HT1080 (cell line): Measurements from ENCODE around the gene SLC9A8. TPM values are rescaled to one million over a fixed set of nuclear protein-coding genes. Genes with fewer than 3 reads are reported as not detected.

Source experiments
- DNase-seq: peaks from one replicate; pipeline ENCODE4 v3.0.0-alpha.2; 2015; ENCODE audit warnings: low read depth
- total RNA-seq: library from RNA; depleted of rRNA; stranded (reverse); fragments of >200 nt; shearing (Covaris generic); gene quantifications from 2 replicates; pipeline ENCODE4 v1.2.3, GENCODE V29; 2014

SLC9A8 gene
- total RNA-seq, 1 experiment from 2014 or later = 9.0 TPM

GRCh38 chr20:49915380-49916145 lies 102.9 kb downstream of the SLC9A8 start, which contains the start of gene SPATA2:
Gene SPATA2 (minus strand): TSS chr20:49915529. CDS start chr20:49908490, 7,039 bp downstream.
- peak; percentile 93 for DNase-seq

- peak; percentile 59 for DNase-seq
Observed at GRCh38 chr20:49916146-49917002, 103.7 kb downstream of the SLC9A8 start.

- no peak for DNase-seq
Observed at GRCh38 chr20:49918446-49918845, 105.8 kb downstream of the SLC9A8 start.

DNA sequence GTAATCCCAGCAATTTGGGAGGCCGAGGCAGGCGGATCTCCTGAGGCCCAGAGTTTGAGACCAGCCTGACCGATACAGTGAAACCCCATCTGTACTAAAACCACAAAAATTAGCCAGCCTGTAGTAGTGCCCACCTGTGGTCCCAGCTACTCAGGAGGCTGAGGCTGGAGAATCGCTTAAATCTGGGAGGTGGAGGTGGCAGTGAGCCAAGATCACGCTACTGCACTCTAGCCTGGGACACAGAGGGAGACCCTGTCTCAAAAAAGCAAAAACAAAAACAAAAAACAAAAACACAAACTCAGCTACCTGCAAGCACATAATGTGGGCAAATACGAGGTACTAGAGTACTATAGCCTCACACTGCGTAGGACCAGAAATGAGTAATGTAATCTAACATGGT lies 106.4 kb downstream of the SLC9A8 start:
- no peak for DNase-seq

GRCh38 chr20:49919461-49919860 lies 106.8 kb downstream of the SLC9A8 start:
- DNase-seq = no peak

DNA sequence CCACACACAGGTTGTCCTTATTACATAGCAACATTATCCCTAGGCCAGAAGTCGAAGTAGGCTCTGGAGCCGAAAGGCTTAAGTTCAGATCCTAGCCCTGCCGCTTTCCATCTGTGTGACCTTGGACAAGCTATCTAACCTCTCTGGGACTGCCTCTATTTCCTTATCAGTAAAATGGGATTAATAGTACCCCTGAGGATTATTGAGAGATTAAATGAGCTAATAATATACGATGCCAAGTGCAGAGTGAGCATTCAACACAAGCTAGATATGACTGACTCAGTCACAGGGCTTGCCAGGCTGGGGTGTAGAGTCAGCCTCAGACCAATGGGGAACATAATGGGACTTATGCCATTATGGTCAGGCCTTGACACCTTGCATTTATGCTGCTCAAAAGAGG lies 111.6 kb downstream of the SLC9A8 start:
- no peak for DNase-seq

- DNase-seq = no peak
Observed at GRCh38 chr20:49925901-49926454, 113.3 kb downstream of the SLC9A8 start.

- peak; percentile 82 for DNase-seq
Observed at GRCh38 chr20:49928411-49929141, 115.9 kb downstream of the SLC9A8 start.

GRCh38 chr20:49929142-49929494 lies 116.5 kb downstream of the SLC9A8 start:
- no peak for DNase-seq

DNA sequence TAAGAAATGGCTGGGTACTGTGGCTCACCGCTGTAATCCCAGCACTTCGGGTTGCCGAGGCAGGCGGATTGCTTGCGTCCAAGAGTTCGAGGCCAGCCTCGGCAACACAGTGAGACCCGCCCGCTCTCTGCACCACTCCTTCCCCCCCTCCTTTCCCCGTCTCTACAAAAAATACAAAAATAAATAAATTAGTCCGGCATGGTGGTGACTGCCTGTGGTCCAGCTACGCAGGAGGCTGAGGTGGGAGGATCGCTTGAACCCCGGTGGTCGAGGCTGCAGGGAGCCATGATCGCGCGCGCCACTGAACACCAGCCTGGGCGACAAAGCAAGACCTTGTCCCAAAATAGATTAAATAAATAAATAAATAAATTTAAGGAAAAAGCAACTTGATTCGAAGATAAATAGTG lies 123.1 kb downstream of the SLC9A8 start:
- no peak for DNase-seq

DNA sequence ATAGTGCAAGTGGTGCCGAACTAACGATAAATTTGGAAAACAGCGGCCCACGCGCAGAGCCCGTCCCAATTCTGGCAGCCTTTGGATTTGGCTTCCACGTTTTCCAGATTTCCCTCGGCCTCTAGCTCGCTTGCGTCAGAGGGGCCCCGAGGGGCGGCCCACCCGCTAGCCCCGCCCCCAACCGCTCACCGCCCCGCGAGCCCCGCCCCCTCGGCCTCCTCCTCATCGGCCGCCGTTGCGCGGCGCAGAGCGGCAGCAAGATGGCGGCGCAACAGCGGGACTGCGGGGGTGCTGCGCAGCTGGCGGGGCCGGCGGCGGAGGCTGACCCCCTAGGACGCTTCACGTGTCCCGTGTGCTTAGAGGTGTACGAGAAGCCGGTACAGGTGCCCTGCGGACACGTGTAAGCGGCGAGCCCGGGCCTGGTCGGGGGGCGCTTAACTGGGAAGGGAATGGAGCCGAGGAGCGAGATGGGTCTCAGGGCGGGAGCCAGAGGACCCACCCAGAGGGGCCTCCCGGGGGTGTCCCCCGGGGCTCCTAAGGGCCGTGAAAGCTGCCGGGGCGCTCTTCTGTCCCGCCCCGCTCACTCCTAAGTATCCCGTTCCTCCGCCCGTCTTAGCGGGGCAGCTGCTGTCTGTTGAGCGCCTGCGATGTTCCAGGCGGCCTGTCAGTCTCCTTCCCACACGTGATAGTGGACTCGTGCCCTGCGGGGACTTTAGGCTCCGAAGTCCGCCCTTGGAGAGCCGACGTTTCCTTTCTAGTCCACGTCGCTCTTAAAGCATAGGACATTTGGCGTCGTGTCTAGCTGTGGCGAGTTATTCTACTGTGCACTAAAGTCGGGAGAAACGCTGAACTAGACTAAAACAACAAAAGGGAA lies 123.8 kb downstream of the SLC9A8 start, which contains the start of gene RNF114:
RNF114 (plus strand) TSS at position 245 of the 874 bp plus-strand sequence; CDS start at position 261, 16 bp downstream.
- DNase-seq = peak; percentile 54

DNA sequence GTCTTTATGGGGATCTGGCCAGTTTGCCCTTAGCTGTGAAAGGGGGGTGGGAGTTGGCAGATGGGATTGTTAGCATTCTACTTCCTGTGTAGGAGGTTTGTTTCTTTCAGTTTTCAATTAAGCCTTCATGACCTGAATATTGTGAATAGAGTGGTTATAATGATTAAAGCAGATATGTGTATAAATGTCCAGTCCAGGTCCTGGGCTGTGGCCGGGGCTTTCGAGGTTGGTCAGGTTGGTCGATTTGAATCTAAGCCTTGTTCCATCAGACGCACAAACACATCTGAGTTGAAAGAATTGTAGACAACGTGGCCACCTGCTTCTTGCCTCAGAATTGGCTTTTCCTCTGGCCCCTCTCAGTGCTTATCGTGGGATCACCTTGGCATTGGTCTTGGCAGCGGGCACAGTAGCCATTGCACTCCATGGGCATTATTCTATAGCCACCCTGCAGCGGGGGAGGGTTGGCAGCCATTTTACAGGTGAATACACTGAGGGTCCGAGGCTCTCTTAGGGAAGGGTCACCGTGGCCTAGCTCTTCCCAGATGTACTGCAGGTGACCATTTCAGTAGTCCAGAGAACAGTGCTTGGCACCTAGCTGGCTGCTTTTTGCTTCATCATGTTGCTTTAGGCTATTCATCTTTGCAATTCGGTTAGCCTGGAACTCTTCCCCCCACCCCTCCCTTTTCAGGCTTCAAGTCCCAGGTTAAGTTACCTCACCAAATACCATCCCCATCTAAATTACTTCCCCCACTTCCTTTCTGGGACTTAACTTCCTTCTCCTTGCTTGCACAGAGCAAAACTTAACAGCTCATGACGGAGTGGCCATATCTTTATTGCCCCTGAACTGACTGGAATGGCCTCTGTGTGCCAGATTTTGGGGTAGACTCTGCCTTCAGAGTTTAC lies 124.7 kb downstream of the SLC9A8 start:
- no peak for DNase-seq

DNA sequence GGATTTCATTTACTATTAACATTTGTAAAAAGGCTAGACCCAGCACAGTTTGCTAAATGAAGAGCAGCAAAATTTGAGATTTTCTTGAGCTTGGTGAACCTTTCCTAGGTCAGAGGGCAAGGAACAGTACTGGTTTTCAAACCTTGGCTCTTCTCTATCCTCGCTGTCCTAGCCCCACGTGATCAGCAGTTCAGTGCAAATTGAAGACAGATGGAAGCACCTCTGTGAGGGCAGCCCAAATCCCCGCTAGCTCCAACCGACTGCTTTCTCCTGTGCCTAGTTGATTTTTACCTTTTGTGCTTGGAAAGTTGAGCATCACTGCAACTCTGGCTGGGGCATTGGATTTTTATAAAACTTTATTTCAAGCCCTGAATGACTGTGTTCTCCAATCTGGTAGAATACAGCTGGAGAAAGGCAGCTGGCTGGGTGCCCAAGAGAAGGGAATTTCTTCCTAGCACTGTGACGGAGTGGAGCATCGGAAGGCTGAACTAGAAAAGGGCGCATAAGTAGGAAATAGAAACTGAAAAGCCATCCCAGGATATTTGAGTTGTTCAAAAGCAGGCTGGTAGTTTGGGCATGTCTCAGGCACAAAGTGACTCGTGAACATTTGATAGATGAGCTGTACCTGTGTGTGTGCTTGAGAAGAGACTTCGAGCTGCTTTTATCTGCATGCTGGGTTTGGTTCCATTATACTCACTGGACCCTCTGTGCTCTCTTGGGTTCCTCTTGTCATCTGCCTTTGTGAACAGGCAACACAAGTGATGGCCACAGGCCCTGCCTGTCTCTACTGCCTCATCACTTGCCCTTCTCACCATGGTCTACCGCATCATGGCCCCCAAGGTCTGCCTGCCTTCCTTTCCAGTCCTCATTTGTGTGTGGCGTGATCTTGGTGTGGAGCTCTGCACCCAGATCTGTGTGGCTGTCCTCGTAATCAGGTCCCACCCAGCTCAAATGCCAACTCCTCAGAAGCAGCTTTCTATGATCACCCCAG lies 125.8 kb downstream of the SLC9A8 start:
- no peak for DNase-seq

DNA sequence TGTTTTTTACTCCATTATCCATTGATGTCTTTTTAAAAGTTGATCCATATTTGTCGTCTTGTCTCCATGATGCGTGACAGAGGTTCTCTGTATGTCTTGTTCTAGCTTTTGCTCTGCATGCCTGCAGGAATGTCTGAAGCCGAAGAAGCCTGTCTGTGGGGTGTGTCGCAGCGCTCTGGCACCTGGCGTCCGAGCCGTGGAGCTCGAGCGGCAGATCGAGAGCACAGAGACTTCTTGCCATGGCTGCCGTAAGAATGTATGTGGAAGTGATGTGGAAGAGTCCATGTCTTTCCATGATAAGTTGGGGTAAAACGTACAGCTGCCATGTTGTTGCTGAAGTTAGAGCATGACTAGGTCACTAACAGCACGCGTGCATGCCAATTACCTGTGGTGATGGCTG lies 128.8 kb downstream of the SLC9A8 start:
- no peak for DNase-seq
